Subcutaneous adipose tissue (tissue), 4 donors: Measurements from ENCODE around the gene PAK1. TPM values are rescaled to one million over a fixed set of nuclear protein-coding genes. Genes with fewer than 3 reads are reported as not detected.

Experiments
- CTCF ChIP-seq: fragments of 450-650 bp; IDR thresholded peaks from one replicate; pipeline ENCODE4 v1.5.1; 2016; ENCODE audit warnings: low read depth, mild to moderate bottlenecking, control low read depth, antibody characterized with exemption, moderate library complexity
- total RNA-seq, 4 donors: library from RNA; depleted of rRNA; stranded (reverse); fragments of >200 nt; gene quantifications; one replicate each; pipeline ENCODE4 v1.1.0, GENCODE V29; 2016

The PAK1 gene
- 10 to 100 TPM; 17.0 to 41.3 (median 28.4) TPM for total RNA-seq

GRCh38 chr11:77473801-77474683 is at the start of gene PAK1:
PAK1 (minus strand) TSS chr11:77474094; CDS start chr11:77392520, 81,574 bp downstream.
- no peak for TF ChIP-seq CTCF

GRCh38 chr11:77522215-77522614 is 48.3 kb upstream of the PAK1 start:
- TF ChIP-seq CTCF = no peak

GRCh38 chr11:77519847-77520246 is 46.0 kb upstream of the PAK1 start:
- no peak for TF ChIP-seq CTCF

- TF ChIP-seq CTCF = no peak
These were observed 44.6 kb upstream of the PAK1 start for GRCh38 chr11:77518471-77518870.

GRCh38 chr11:77517753-77518152 is 43.9 kb upstream of the PAK1 start:
- TF ChIP-seq CTCF = no peak

GRCh38 chr11:77517226-77517625 is 43.3 kb upstream of the PAK1 start:
- TF ChIP-seq CTCF = no peak

GRCh38 chr11:77515483-77515882 is 41.6 kb upstream of the PAK1 start:
- TF ChIP-seq CTCF = no peak
